Measurements from ENCODE around the gene CTBP2.

Gene CTBP2

GRCh38 chr10:125005312-125006187, 154.8 kb downstream of the CTBP2 start:
- DNase-seq, result no peak

GRCh38 chr10:125004571-125005311, 155.6 kb downstream of the CTBP2 start:
- peak; percentile 10 for DNase-seq

- DNase-seq, result peak; percentile 6
Measured at GRCh38 chr10:125003901-125004467, 156.4 kb downstream of the CTBP2 start.

- DNase-seq, result peak; percentile 14
Measured at GRCh38 chr10:125003146-125003900, 157.0 kb downstream of the CTBP2 start.

- DNase-seq, result peak; percentile 10
Measured at GRCh38 chr10:125002423-125003145, 157.8 kb downstream of the CTBP2 start.

- peak; percentile 9 for DNase-seq
Measured at GRCh38 chr10:125002047-125002422, 158.3 kb downstream of the CTBP2 start.

GRCh38 chr10:125001313-125002046, 158.9 kb downstream of the CTBP2 start:
- no peak for DNase-seq

- DNase-seq, result peak; percentile 15
Measured at GRCh38 chr10:125000366-125001312, 159.7 kb downstream of the CTBP2 start.

GRCh38 chr10:124999433-125000365, 160.7 kb downstream of the CTBP2 start:
- DNase-seq, result peak; percentile 16

- peak; percentile 11 for DNase-seq
Measured at GRCh38 chr10:124998624-124999291, 161.6 kb downstream of the CTBP2 start.

- peak; percentile 4 for DNase-seq
Measured at GRCh38 chr10:124997771-124998623, 162.4 kb downstream of the CTBP2 start.

- no peak for DNase-seq
Measured at GRCh38 chr10:124997306-124997705, 163.1 kb downstream of the CTBP2 start.

GRCh38 chr10:124996854-124997215, 163.5 kb downstream of the CTBP2 start:
- DNase-seq, result peak; percentile 10

- peak; percentile 12 for DNase-seq
Measured at GRCh38 chr10:124996127-124996853, 164.1 kb downstream of the CTBP2 start.

- DNase-seq, result no peak
Measured at GRCh38 chr10:124995605-124996004, 164.8 kb downstream of the CTBP2 start.

- peak; percentile 15 for DNase-seq
Measured at GRCh38 chr10:124994573-124995473, 165.5 kb downstream of the CTBP2 start.
